HEK293T (cell line): ENCODE data around the gene DNAJB14.
A peak's percentile ranks its signal among the peaks of the same experiment; 100 is the strongest.

Experiments
- CTCF ChIA-PET: fragments of 350-600 bp; formaldehyde crosslinking; extraction: SDS; loops from one replicate; lab custom pipeline; 2021; ENCODE audit warnings: antibody characterized with exemption, inconsistent platforms; lab: Yijun Ruan, JAX
- POLR2A ChIA-PET: fragments of 350-600 bp; formaldehyde crosslinking; extraction: SDS; loops from one replicate; lab custom pipeline; 2020; ENCODE audit warnings: antibody characterized with exemption, inconsistent platforms; lab: Yijun Ruan, JAX
- DNase-seq: peaks from one replicate; pipeline ENCODE4 v3.0.0; 2012; ENCODE audit warnings: mixed read lengths; ENCODE audit errors: extremely low spot score
- ARNT ChIP-seq: fragments of 450-650 bp; IDR thresholded peaks from 2 replicates; pipeline ENCODE4 v1.6.1; 2017; ENCODE audit warnings: mild to moderate bottlenecking
- BHLHE40 ChIP-seq: fragments of 450-650 bp; IDR thresholded peaks from 2 replicates; pipeline ENCODE4 v1.6.1; 2016; ENCODE audit warnings: mild to moderate bottlenecking, moderate library complexity, borderline replicate concordance
- CTBP1 ChIP-seq: fragments of 450-650 bp; IDR thresholded peaks from 2 replicates; pipeline ENCODE4 v1.6.1; 2016; ENCODE audit warnings: borderline replicate concordance
- ELF4 ChIP-seq: fragments of 450-650 bp; IDR thresholded peaks from 2 replicates; pipeline ENCODE4 v1.6.1; 2017; ENCODE audit warnings: antibody characterized with exemption
- FOXA1 ChIP-seq: fragments of 450-650 bp; IDR thresholded peaks from 2 replicates; pipeline ENCODE4 v1.6.1; 2016; ENCODE audit warnings: mild to moderate bottlenecking
- FOXK2 ChIP-seq: fragments of 450-650 bp; IDR thresholded peaks from 2 replicates; pipeline ENCODE4 v1.6.1; 2016; ENCODE audit warnings: mild to moderate bottlenecking
- FOXM1 ChIP-seq: fragments of 450-650 bp; IDR thresholded peaks from 2 replicates; pipeline ENCODE4 v1.6.1; 2017; ENCODE audit warnings: mild to moderate bottlenecking, borderline replicate concordance
- HDGF ChIP-seq: fragments of 450-650 bp; IDR thresholded peaks from 2 replicates; pipeline ENCODE4 v1.6.1; 2017; ENCODE audit warnings: antibody characterized with exemption, borderline replicate concordance
- L3MBTL2 ChIP-seq: fragments of 450-650 bp; conservative IDR thresholded peaks from 2 replicates; pipeline ENCODE4 v1.6.1; 2016; ENCODE audit warnings: mild to moderate bottlenecking
- LEF1 ChIP-seq: fragments of 450-650 bp; IDR thresholded peaks from 2 replicates; pipeline ENCODE4 v1.6.1; 2017; ENCODE audit warnings: mild to moderate bottlenecking, borderline replicate concordance
- NFRKB ChIP-seq: fragments of 450-650 bp; IDR thresholded peaks from 2 replicates; pipeline ENCODE4 v1.6.1; 2016; ENCODE audit warnings: mild to moderate bottlenecking, moderate library complexity
- SP1 ChIP-seq: fragments of 450-650 bp; IDR thresholded peaks from 2 replicates; pipeline ENCODE4 v1.6.1; 2017
- SUZ12 ChIP-seq: fragments of 450-650 bp; IDR thresholded peaks from 2 replicates; pipeline ENCODE4 v1.6.1; 2016; ENCODE audit warnings: mild to moderate bottlenecking
- TARDBP ChIP-seq: fragments of 450-650 bp; IDR thresholded peaks from 2 replicates; pipeline ENCODE4 v1.6.1; 2016
- ZNF384 ChIP-seq: fragments of 450-650 bp; IDR thresholded peaks from 2 replicates; pipeline ENCODE4 v1.6.1; 2016
- TF ChIP-seq, protein P1 (sequence below): fragments of 450-650 bp; IDR thresholded peaks from 2 replicates; pipeline ENCODE4 v1.6.1; 2016

The DNAJB14 gene

GRCh38 chr4:99946356-99947189, at the start of gene DNAJB14:
DNAJB14 (minus strand) TSS chr4:99946618; CDS start chr4:99946571, 47 bp downstream.
- no peak for TF ChIP-seq CTBP1
- peak; percentile 34 for TF ChIP-seq L3MBTL2
- no peak for TF ChIP-seq FOXK2
- peak; percentile 75; the same call in 1 of the 2 replicates for TF ChIP-seq LEF1
- no peak for TF ChIP-seq NFRKB
- peak; percentile 40; the same call in 1 of the 2 replicates for TF ChIP-seq FOXM1
- no peak for TF ChIP-seq HDGF
- TF ChIP-seq SP1: no peak
- TF ChIP-seq FOXA1: no peak
- TF ChIP-seq ARNT: peak; percentile 71
- no peak for TF ChIP-seq SUZ12
- TF ChIP-seq ELF4: peak; percentile 43
- TF ChIP-seq BHLHE40: no peak
- no peak for TF ChIP-seq ZNF384
- TF ChIP-seq, protein P1, sequence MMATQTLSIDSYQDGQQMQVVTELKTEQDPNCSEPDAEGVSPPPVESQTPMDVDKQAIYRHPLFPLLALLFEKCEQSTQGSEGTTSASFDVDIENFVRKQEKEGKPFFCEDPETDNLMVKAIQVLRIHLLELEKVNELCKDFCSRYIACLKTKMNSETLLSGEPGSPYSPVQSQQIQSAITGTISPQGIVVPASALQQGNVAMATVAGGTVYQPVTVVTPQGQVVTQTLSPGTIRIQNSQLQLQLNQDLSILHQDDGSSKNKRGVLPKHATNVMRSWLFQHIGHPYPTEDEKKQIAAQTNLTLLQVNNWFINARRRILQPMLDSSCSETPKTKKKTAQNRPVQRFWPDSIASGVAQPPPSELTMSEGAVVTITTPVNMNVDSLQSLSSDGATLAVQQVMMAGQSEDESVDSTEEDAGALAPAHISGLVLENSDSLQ: no peak
- no peak for TF ChIP-seq TARDBP
- DNase-seq: peak; percentile 60
- POLR2A ChIA-PET: interaction anchor here (0.8 to 2.2 kb wide), 4 partner anchors 11 to 383 kb away, joined by 3 to 5 read pairs (median 5); partner anchors contain the start of genes LAMTOR3 and TRMT10A
- CTCF ChIA-PET: interaction anchor here (1.0 to 1.4 kb wide), 2 partner anchors 47 to 135 kb away, joined by 3 read pairs; no protein-coding TSS in a partner anchor

DNA sequence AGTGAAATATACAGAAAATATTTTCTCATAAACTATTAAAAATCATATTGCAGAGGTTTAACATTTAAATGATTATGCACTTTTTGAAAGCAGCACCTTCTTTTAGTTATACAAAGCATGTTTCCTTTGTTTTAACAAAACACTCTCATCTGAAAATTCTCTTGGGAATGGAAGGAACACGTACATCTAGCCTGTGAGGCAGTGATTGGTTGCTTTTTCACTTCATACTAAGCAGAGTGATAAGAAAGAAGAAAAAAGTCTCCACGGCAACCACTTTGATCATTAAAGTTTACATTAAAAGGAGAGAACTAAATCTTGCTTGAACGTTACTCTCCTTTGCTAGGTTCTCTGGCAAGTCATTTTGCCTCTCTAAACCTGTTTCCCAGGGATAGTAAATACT, 45.3 kb upstream of the DNAJB14 start:
- ChIA-PET POLR2A (no interaction called here), CTCF (interaction anchor here (0.7 kb wide), 1 partner anchor 24 kb away, joined by 5 read pairs; no protein-coding TSS in a partner anchor)
- DNase-seq: no peak
- no peak for TF ChIP-seq HDGF
- TF ChIP-seq ELF4: no peak
- no peak for TF ChIP-seq FOXM1
- TF ChIP-seq ZNF384: no peak
- no peak for TF ChIP-seq LEF1
- TF ChIP-seq FOXK2: no peak
- no peak for TF ChIP-seq ARNT
- TF ChIP-seq CTBP1: no peak
- no peak for TF ChIP-seq L3MBTL2
- no peak for TF ChIP-seq TARDBP
- TF ChIP-seq FOXA1: no peak
- TF ChIP-seq SP1: no peak
- TF ChIP-seq, protein P1: no peak

DNA sequence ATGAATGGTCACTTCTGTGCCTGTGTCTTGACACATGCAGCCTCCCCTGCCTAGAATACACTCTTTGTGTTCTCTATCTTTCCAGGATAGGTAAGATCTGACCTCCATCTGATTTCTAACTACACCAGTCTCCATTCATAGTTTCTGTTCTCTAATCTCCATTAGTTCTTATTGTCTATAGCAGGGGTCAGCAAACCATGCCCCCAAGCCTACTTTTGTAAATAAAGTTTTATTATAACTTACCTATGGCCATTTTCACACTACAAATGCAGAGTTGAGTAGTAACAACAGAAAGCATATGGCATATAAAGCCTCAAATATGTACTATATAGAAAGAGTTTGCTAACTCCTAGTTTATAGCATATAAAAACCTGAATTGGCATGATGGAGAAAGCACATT, 41.3 kb upstream of the DNAJB14 start:
- POLR2A ChIA-PET: no interaction called here
- TF ChIP-seq L3MBTL2 (no peak), FOXM1 (no peak), FOXK2 (no peak), LEF1 (no peak)
- CTCF ChIA-PET: interaction anchor here (1.6 kb wide), 1 partner anchor 10 kb away, joined by 5 read pairs; no protein-coding TSS in a partner anchor
- no peak for DNase-seq

GRCh38 chr4:99986792-99987191, 40.4 kb upstream of the DNAJB14 start:
- ChIA-PET CTCF (no interaction called here), POLR2A (no interaction called here)
- no peak for TF ChIP-seq L3MBTL2
- TF ChIP-seq SUZ12: no peak
- TF ChIP-seq FOXA1: no peak
- TF ChIP-seq LEF1: no peak
- TF ChIP-seq SP1: no peak
- TF ChIP-seq ELF4: no peak
- TF ChIP-seq BHLHE40: no peak
- TF ChIP-seq TARDBP: no peak
- no peak for TF ChIP-seq ZNF384
- TF ChIP-seq FOXK2: no peak
- TF ChIP-seq NFRKB: no peak
- TF ChIP-seq, protein P1: no peak
- TF ChIP-seq FOXM1: no peak
- no peak for DNase-seq

DNA sequence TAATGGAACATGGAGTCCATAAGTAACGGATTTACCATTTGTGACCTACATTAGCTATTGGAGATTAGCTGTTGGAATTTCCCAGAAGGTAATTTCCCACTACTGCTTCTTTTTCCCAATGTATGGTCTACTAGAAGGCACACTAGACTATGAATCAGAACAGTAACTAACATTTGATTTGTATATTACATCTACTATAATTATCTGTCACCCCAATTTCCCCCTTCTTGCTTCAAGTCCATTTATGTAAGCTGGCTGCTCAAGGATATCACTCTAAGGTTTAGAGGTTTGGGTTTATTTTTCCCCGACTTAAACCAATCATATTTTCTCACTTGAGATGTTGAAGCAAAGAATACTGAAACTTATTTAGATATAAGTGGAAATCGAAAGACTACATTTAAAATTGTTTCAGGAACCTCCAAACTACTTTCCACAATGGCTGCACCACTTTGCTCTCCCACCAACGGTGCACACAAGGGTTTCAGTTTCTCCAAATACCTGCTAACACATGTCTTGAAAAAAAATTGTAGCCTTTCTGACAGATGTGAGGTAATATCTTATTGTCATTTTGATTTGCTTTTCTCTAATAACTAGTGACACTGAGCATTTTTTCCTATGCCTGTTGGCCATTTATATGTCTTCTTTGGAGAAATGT, 37.0 kb upstream of the DNAJB14 start:
- TF ChIP-seq TARDBP: no peak
- TF ChIP-seq, protein P1: no peak
- no peak for TF ChIP-seq L3MBTL2
- no peak for TF ChIP-seq NFRKB
- TF ChIP-seq SUZ12: no peak
- TF ChIP-seq HDGF: no peak
- no peak for TF ChIP-seq FOXA1
- TF ChIP-seq FOXK2: no peak
- TF ChIP-seq LEF1: no peak
- TF ChIP-seq ELF4: no peak
- TF ChIP-seq FOXM1: no peak
- TF ChIP-seq ARNT: no peak
- TF ChIP-seq SP1: no peak
- TF ChIP-seq ZNF384: no peak
- TF ChIP-seq CTBP1: no peak
- no peak for TF ChIP-seq BHLHE40
- ChIA-PET CTCF (no interaction called here), POLR2A (no interaction called here)
- no peak for DNase-seq
